ENCODE data around the gene RCOR2.
A peak's percentile ranks its signal among the peaks of the same experiment; 100 is the strongest.

RCOR2 gene

GRCh38 chr11:63862923-63863322 is 54.0 kb downstream of the RCOR2 start:
- Histone ChIP-seq H3K27ac (ENCODE audit: low read depth, low read length, poor library complexity, severe bottlenecking) (peak overlapping the region; percentile 53), H3K36me3 (ENCODE audit: insufficient read depth, low read length) (peaks cover 27% of the 10 kb centered on the region; the same call in 1 of the 2 replicates), H3K27me3 (ENCODE audit: insufficient read depth, low read length) (no peaks in the 10 kb centered on the region), H3F3A (ENCODE audit: insufficient read depth, low read length) (no peaks in the 10 kb centered on the region), H3K79me2 (ENCODE audit: insufficient read depth, low read length) (peaks cover 28% of the 10 kb centered on the region), H4K20me1 (ENCODE audit: insufficient read depth, low read length) (no peaks in the 10 kb centered on the region), H3K9me3 (ENCODE audit: low read length) (no peaks in the 10 kb centered on the region), H3K9ac (ENCODE audit: low read length) (peak overlapping the region; percentile 7; the same call in 1 of the 2 replicates), H3K4me2 (ENCODE audit: low read length) (no peak overlapping the region), H3K4me3 (ENCODE audit: low read depth, low read length, poor library complexity, severe bottlenecking) (no peak overlapping the region), H2AFZ (ENCODE audit: low read length) (no peak overlapping the region), H3K9me2 (ENCODE audit: low read depth, low read length) (no peaks in the 10 kb centered on the region), H3K4me1 (ENCODE audit: insufficient read depth, low read length, severe bottlenecking) (peaks cover 35% of the 10 kb centered on the region)
- TF ChIP-seq, protein P1, sequence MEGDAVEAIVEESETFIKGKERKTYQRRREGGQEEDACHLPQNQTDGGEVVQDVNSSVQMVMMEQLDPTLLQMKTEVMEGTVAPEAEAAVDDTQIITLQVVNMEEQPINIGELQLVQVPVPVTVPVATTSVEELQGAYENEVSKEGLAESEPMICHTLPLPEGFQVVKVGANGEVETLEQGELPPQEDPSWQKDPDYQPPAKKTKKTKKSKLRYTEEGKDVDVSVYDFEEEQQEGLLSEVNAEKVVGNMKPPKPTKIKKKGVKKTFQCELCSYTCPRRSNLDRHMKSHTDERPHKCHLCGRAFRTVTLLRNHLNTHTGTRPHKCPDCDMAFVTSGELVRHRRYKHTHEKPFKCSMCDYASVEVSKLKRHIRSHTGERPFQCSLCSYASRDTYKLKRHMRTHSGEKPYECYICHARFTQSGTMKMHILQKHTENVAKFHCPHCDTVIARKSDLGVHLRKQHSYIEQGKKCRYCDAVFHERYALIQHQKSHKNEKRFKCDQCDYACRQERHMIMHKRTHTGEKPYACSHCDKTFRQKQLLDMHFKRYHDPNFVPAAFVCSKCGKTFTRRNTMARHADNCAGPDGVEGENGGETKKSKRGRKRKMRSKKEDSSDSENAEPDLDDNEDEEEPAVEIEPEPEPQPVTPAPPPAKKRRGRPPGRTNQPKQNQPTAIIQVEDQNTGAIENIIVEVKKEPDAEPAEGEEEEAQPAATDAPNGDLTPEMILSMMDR (IDR thresholded peaks at IDR 0.05; ENCODE audit: low read length), result no peak
- no peak for TF ChIP-seq EZH2 (IDR thresholded peaks at IDR 0.05; ENCODE audit: borderline replicate concordance, low read length)

Data from OCI-LY1 (cell line).